Nephron (organoid): Measurements from ENCODE around the gene FBXW2.

ENCODE experiments used
- H3K27ac Mint-ChIP-seq, 3 experiments: 2 replicates each; pipeline ENCODE4 v1.8.0; 2020; ENCODE audit warnings: mixed read lengths in 3 of 3, mild to moderate bottlenecking in 2 of 3, moderate library complexity in 1 of 3
- H3K27me3 Mint-ChIP-seq: 2 replicates; pipeline ENCODE4 v1.8.0; 2021; ENCODE audit warnings: low read depth, mild to moderate bottlenecking, moderate library complexity, mixed read lengths
- H3K36me3 Mint-ChIP-seq: 2 replicates; pipeline ENCODE4 v1.8.0; 2020; ENCODE audit warnings: low read depth, mixed read lengths
- H3K4me1 Mint-ChIP-seq: 2 replicates; pipeline ENCODE4 v1.8.0; 2020; ENCODE audit warnings: mixed read lengths
- H3K4me3 Mint-ChIP-seq, 3 experiments: 2 replicates each; pipeline ENCODE4 v1.8.0; 2020; ENCODE audit warnings: mild to moderate bottlenecking in 3 of 3, mixed read lengths in 3 of 3, moderate library complexity in 2 of 3
- H3K9me3 Mint-ChIP-seq: 2 replicates; pipeline ENCODE4 v1.8.0; 2020; ENCODE audit warnings: mixed read lengths
- CTCF ChIP-seq, 3 experiments: fragments of 200-600 bp; sonication (generic); IDR thresholded peaks; one replicate each; pipeline ENCODE4 v1.5.0; 2021; ENCODE audit warnings: antibody characterized with exemption in 3 of 3; ENCODE audit not compliant: unreplicated experiment in 3 of 3

The FBXW2 gene

GRCh38 chr9:120787933-120788332 is 5.3 kb downstream of the FBXW2 start:
- TF ChIP-seq CTCF (IDR thresholded peaks at IDR 0.05; ENCODE audit: unreplicated experiment in 3 of 3): no peak
- Mint-ChIP-seq H3K4me1 (peaks cover 32% of the 10 kb centered on the region), H3K4me3 (no peak overlapping the region), H3K36me3 (peaks cover 48% of the 10 kb centered on the region), H3K9me3 (no peaks in the 10 kb centered on the region), H3K27me3 (no peaks in the 10 kb centered on the region), H3K27ac (no peak overlapping the region)

GRCh38 chr9:120783602-120784047 is 9.6 kb downstream of the FBXW2 start:
- no peaks in the 10 kb centered on the region for H3K9me3 Mint-ChIP-seq
- H3K27ac Mint-ChIP-seq: no peak overlapping the region
- H3K27me3 Mint-ChIP-seq: no peaks in the 10 kb centered on the region
- peaks cover 51% of the 10 kb centered on the region for H3K36me3 Mint-ChIP-seq
- no peak overlapping the region for H3K4me3 Mint-ChIP-seq
- no peak for TF ChIP-seq CTCF (IDR thresholded peaks at IDR 0.05; ENCODE audit: unreplicated experiment in 3 of 3)
- H3K4me1 Mint-ChIP-seq: peaks cover 9% of the 10 kb centered on the region

GRCh38 chr9:120781236-120781635 is 12.0 kb downstream of the FBXW2 start:
- Mint-ChIP-seq H3K9me3 (no peaks in the 10 kb centered on the region), H3K27ac (no peak overlapping the region), H3K4me1 (peaks cover 2% of the 10 kb centered on the region), H3K27me3 (no peaks in the 10 kb centered on the region), H3K4me3 (no peak overlapping the region), H3K36me3 (peaks cover 58% of the 10 kb centered on the region)
- no peak for TF ChIP-seq CTCF (IDR thresholded peaks at IDR 0.05; ENCODE audit: unreplicated experiment in 3 of 3)

DNA sequence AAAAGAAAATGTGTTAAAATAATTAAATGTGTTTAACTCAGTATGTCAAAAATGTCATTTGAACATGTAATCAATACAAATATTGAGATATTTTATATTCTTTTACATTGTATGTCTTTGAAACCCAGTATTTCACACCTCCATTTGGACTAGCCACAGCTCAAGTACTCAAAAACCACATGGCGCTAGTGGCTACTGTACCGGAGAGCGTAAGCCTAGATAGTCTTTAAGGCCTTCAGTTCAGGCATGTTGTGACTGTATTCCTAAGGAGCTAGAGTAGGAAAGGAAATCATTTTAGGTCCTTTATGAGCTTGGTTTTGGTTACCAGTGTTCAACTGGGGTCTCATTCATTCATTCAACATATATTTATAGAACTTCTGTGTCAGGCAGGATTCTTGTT is 12.8 kb downstream of the FBXW2 start:
- Mint-ChIP-seq H3K4me1 (no peaks in the 10 kb centered on the region), H3K27me3 (no peaks in the 10 kb centered on the region), H3K9me3 (no peaks in the 10 kb centered on the region), H3K4me3 (no peak overlapping the region), H3K27ac (no peak overlapping the region), H3K36me3 (peaks cover 61% of the 10 kb centered on the region)
- TF ChIP-seq CTCF (IDR thresholded peaks at IDR 0.05; ENCODE audit: unreplicated experiment in 3 of 3): no peak

DNA sequence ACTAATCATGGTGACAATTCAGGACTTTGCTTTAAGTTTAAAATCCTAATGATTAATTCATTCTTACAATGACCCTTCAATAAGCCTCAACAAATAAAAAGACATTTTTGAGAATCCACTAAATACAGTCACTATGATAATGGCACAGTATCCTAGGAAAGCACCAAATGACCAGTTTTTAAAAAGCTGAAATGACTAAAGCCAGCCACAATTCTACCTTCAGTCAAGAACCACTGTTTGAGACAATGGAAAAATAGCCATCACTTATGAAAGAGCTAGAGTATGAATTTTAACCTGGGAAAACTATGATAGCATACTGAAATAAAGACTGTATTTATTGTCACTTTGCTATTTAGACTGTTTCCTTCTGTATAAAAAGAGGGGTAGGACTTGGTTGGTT is 14.0 kb downstream of the FBXW2 start:
- no peak overlapping the region for H3K27ac Mint-ChIP-seq
- no peaks in the 10 kb centered on the region for H3K9me3 Mint-ChIP-seq
- H3K4me3 Mint-ChIP-seq: no peak overlapping the region
- H3K27me3 Mint-ChIP-seq: no peaks in the 10 kb centered on the region
- H3K4me1 Mint-ChIP-seq: no peaks in the 10 kb centered on the region
- no peak for TF ChIP-seq CTCF (IDR thresholded peaks at IDR 0.05; ENCODE audit: unreplicated experiment in 3 of 3)
- H3K36me3 Mint-ChIP-seq: peaks cover 66% of the 10 kb centered on the region

DNA sequence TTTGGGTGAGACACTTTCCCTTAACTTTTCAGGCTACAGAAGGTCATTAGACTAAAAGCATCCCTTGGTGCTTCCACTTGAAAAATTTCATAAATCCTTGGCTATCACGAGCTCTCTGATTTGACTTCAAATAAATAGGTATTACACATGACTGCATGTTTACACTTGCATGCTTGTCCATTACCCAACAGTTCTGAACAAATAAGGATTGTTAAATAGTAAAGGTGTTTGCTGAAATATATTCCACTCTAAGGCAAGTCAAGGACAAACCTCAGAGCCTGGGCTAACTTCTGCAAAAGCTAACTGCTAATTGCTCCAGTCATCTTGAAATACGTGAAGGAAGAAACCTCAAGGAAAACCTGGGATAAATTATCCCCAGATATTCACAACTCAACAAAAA is 14.5 kb downstream of the FBXW2 start:
- no peaks in the 10 kb centered on the region for H3K4me1 Mint-ChIP-seq
- no peaks in the 10 kb centered on the region for H3K27me3 Mint-ChIP-seq
- no peak overlapping the region for H3K27ac Mint-ChIP-seq
- no peak for TF ChIP-seq CTCF (IDR thresholded peaks at IDR 0.05; ENCODE audit: unreplicated experiment in 3 of 3)
- no peaks in the 10 kb centered on the region for H3K9me3 Mint-ChIP-seq
- no peak overlapping the region for H3K4me3 Mint-ChIP-seq
- H3K36me3 Mint-ChIP-seq: peaks cover 62% of the 10 kb centered on the region
